Lung (tissue), 12 donors: ENCODE data around the gene MLX. TPM values are rescaled to one million over a fixed set of nuclear protein-coding genes. Genes with fewer than 3 reads are reported as not detected.

Experiments
- ATAC-seq: fragments of 200-7000 bp; cut with Tn5 transposase; one replicate; pipeline ENCODE4 v1.9.1; 2020; ENCODE audit warnings: moderate number of reproducible peaks; ENCODE audit not compliant: insufficient read depth, low FRiP score
- DNase-seq, 3 donors: peaks; one replicate each; pipeline ENCODE4 v3.0.0-alpha.2; 2013 to 2017
- H3K27ac ChIP-seq, 2 donors: one replicate each; pipeline ENCODE4 v1.5.1; 2013; ENCODE audit warnings: mild to moderate bottlenecking in 2 of 2, moderate library complexity in 2 of 2, control low read depth in 1 of 2, inconsistent platforms in 1 of 2, low read depth in 1 of 2, low read length in 1 of 2
- H3K27me3 ChIP-seq, 3 donors: one replicate each; pipeline ENCODE4 v1.5.1; 2013; ENCODE audit warnings: low read length in 2 of 3; ENCODE audit not compliant: control insufficient read depth in 3 of 3, insufficient read depth in 3 of 3
- H3K36me3 ChIP-seq, 4 donors: one replicate each; pipeline ENCODE4 v1.5.1; 2013; ENCODE audit warnings: low read length in 4 of 4, mild to moderate bottlenecking in 1 of 4, moderate library complexity in 1 of 4; ENCODE audit not compliant: control insufficient read depth in 4 of 4, insufficient read depth in 4 of 4
- H3K4me1 ChIP-seq, 5 donors: one replicate each; pipeline ENCODE4 v1.5.1; 2013; ENCODE audit warnings: low read length in 5 of 5, mild to moderate bottlenecking in 2 of 5, moderate library complexity in 1 of 5; ENCODE audit not compliant: control insufficient read depth in 5 of 5, insufficient read depth in 5 of 5
- H3K4me3 ChIP-seq: one replicate; pipeline ENCODE4 v1.5.1; 2013; ENCODE audit warnings: mild to moderate bottlenecking, control low read depth, moderate library complexity
- H3K9ac ChIP-seq, 2 donors: one replicate each; pipeline ENCODE4 v1.5.1; 2013; ENCODE audit warnings: low read length in 2 of 2, control low read depth in 1 of 2; ENCODE audit not compliant: insufficient read depth in 1 of 2
- H3K9me3 ChIP-seq, 4 donors: one replicate each; pipeline ENCODE4 v1.5.1; 2013; ENCODE audit warnings: low read length in 3 of 4, mild to moderate bottlenecking in 1 of 4, moderate library complexity in 1 of 4; ENCODE audit not compliant: control insufficient read depth in 4 of 4, insufficient read depth in 3 of 4
- WGBS, 2 donors: extraction: QIAGEN DNeasy Blood & Tissue Kit; methylation state at CpG; one replicate each; pipeline ENCODE4 v1.1.7; 2013; 5-methylcytosine and 5-hydroxymethylcytosine counted together
- polyA plus RNA-seq, 2 donors: library from polyadenylated mRNA; stranded (reverse); fragments of 200-250 nt; gene quantifications; one replicate each; pipeline ENCODE4 v1.2.1, GENCODE V29; 2013
- total RNA-seq, 2 donors: library from RNA; depleted of rRNA in 1 of 2; stranded (reverse); fragments of >200 nt in 1 of 2; gene quantifications; one replicate each; pipeline ENCODE4 v1.2.1, GENCODE V29; 2014 to 2021
- TF ChIP-seq, protein P1 (sequence below): IDR thresholded peaks from 2 replicates; pipeline ENCODE4 v1.5.1; 2012; ENCODE audit warnings: mild to moderate bottlenecking; ENCODE audit errors: control extremely low read depth, extremely low read depth
- donor health status: control.
- donor health status: control.
- donor health status: Bipolar disorder and iron deficiency.
- donor health status: healthy.
- donor health status: DM: yes; HTN: yes; CAD: no.

MLX gene
- total and polyA plus RNA-seq, 4 donors: 31.9 to 71.6 (median 65.7) TPM

DNA sequence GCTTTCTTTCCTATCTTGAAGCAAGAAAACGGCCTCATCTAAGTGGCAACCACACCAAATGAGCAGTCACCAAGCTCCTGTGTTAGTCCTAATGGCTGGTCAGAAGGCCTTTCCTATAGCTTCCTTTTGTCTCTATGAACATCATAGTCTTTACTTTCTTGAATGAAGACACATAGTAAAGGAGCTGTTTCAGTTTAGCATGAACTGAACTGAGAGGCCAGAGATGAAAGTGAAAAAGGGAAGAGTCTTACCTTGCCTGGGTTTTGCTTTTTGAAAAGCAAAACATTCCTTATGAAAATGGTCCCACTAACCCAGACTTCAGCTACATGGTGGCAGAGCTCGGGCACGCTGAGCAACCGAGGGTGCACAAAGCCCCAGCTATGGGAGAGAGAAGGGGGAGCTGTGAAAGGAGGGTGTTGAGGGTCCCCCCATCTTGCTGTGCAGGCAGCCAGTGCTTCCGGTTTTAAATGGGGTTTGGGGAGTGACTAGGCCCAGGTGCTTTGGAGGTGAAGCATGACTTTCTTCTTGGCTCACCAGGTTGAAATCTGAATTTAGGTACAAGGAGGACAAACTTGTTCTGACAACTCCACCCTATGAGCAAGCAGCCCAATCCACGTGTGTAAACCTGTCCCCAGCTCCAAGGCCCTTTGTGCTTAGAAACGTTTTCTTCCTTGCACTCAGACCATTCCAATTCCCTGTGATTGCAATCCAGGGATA is 19.8 kb downstream of the MLX start:
- no peak overlapping the region for H3K27ac ChIP-seq
- H3K4me1 ChIP-seq: peaks cover 0 to 5% (median 0%) of the 10 kb centered on the region in 5 donors
- no peak overlapping the region for H3K9ac ChIP-seq
- H3K9me3 ChIP-seq: no peaks in the 10 kb centered on the region
- ATAC-seq: no peak
- DNase-seq: no peak
- H3K27me3 ChIP-seq: no peaks in the 10 kb centered on the region
- TF ChIP-seq, protein P1, sequence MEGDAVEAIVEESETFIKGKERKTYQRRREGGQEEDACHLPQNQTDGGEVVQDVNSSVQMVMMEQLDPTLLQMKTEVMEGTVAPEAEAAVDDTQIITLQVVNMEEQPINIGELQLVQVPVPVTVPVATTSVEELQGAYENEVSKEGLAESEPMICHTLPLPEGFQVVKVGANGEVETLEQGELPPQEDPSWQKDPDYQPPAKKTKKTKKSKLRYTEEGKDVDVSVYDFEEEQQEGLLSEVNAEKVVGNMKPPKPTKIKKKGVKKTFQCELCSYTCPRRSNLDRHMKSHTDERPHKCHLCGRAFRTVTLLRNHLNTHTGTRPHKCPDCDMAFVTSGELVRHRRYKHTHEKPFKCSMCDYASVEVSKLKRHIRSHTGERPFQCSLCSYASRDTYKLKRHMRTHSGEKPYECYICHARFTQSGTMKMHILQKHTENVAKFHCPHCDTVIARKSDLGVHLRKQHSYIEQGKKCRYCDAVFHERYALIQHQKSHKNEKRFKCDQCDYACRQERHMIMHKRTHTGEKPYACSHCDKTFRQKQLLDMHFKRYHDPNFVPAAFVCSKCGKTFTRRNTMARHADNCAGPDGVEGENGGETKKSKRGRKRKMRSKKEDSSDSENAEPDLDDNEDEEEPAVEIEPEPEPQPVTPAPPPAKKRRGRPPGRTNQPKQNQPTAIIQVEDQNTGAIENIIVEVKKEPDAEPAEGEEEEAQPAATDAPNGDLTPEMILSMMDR: no peak
- H3K36me3 ChIP-seq: peaks cover 35 to 60% (median 46%) of the 10 kb centered on the region in 4 donors
- no peak overlapping the region for H3K4me3 ChIP-seq
- WGBS, 2 donors: 76 to 87% methylated on average over 7 of the region's 7 CpGs

DNA sequence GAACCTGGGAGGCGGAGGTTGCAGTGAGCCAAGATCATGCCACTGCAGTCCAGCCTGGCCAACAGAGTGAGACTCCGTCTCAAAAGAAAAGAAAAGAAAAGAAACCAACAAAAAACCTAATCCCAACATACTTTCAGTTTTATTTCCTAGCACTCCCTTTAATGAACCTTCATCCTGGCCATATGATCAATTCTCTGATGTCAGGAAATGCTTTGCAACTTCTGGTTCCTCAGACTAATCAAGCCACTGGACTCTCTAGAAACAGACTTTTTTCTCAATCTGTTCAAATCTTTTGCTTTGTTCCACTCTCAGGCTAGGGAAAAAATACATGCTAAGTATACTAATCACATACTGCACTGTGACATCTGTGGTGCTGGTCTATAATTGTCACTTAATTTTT is 24.0 kb downstream of the MLX start:
- no peak overlapping the region for H3K4me3 ChIP-seq
- no peak for DNase-seq
- ATAC-seq: no peak
- H3K27me3 ChIP-seq: no peaks in the 10 kb centered on the region
- WGBS, 2 donors: 86 to 99% methylated on average over 2 of the region's 2 CpGs
- H3K27ac ChIP-seq: no peak overlapping the region
- TF ChIP-seq, protein P1: no peak
- peaks cover 21 to 31% (median 26%) of the 10 kb centered on the region in 4 donors for H3K36me3 ChIP-seq
- H3K9me3 ChIP-seq: no peaks in the 10 kb centered on the region
- H3K9ac ChIP-seq: no peak overlapping the region
- peaks cover 0 to 1% (median 0%) of the 10 kb centered on the region in 5 donors for H3K4me1 ChIP-seq

DNA sequence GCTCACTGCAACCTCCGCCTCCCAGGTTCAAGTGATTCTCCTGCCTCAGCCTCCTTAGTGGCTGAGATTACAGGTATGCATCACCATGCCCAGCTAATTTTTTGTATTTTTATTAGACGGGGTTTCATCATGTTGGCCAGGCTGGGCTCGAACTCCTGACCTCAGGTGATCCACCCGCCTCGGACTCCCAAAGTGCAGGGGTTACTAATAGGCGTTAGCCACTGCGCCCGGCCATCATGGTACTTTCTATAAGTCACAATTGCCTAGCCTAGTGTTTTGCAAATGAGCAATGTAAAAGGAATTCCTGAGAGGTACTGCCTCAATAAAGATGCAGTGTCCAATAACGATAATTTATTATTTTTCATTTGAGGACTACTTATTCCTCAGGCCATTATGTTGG is 24.5 kb downstream of the MLX start:
- no peak overlapping the region for H3K9ac ChIP-seq
- no peaks in the 10 kb centered on the region for H3K27me3 ChIP-seq
- H3K4me1 ChIP-seq: no peaks in the 10 kb centered on the region
- H3K4me3 ChIP-seq: no peak overlapping the region
- H3K27ac ChIP-seq: no peak overlapping the region
- peaks cover 16 to 30% (median 23%) of the 10 kb centered on the region in 4 donors for H3K36me3 ChIP-seq
- TF ChIP-seq, protein P1: no peak
- H3K9me3 ChIP-seq: no peaks in the 10 kb centered on the region
- ATAC-seq (no peak), DNase-seq (no peak)
- 95% methylated on average over 9 of the region's 9 CpGs for WGBS, 2 donors
